NCI-H2171 (cell line): Measurements from ENCODE around the gene SELENBP1.
"Not testable (repeated sequence)": the region's sequence is repeated elsewhere in the genome, so short reads cannot be mapped to it uniquely, and the experiment has no call there.

Experiments
- DNase-seq: peaks from one replicate; lab custom pipeline; 2025; lab: John Stamatoyannopoulos, UW

The SELENBP1 gene

GRCh38 chr1:151377150-151377884 is 4.8 kb upstream of the SELENBP1 start:
- no peak for DNase-seq

- DNase-seq = no peak
These were observed 691 bp upstream of the SELENBP1 start for GRCh38 chr1:151373196-151373595.

- DNase-seq = peak; percentile 41
These were observed 991 bp downstream of the SELENBP1 start for GRCh38 chr1:151371370-151372057.

- DNase-seq = no peak
These were observed 2.1 kb downstream of the SELENBP1 start for GRCh38 chr1:151370211-151370911.

GRCh38 chr1:151369621-151370048 is 2.9 kb downstream of the SELENBP1 start:
- DNase-seq = no peak

GRCh38 chr1:151369302-151369610 is 3.2 kb downstream of the SELENBP1 start:
- no peak for DNase-seq

- no peak for DNase-seq
These were observed 3.9 kb downstream of the SELENBP1 start for GRCh38 chr1:151368393-151369301.

- DNase-seq = no peak
These were observed 4.7 kb downstream of the SELENBP1 start for GRCh38 chr1:151367658-151368392.

- no peak for DNase-seq
These were observed 7.5 kb downstream of the SELENBP1 start for GRCh38 chr1:151364996-151365395.

- no peak for DNase-seq
These were observed 10.0 kb downstream of the SELENBP1 start for GRCh38 chr1:151362308-151363155.

GRCh38 chr1:151361883-151362282 is 10.6 kb downstream of the SELENBP1 start:
- DNase-seq = no peak

- DNase-seq = no peak
These were observed 15.8 kb downstream of the SELENBP1 start for GRCh38 chr1:151356696-151357095.

- DNase-seq = no peak
These were observed 20.3 kb downstream of the SELENBP1 start for GRCh38 chr1:151352021-151352718.

- not testable (repeated sequence) for DNase-seq
These were observed 22.2 kb downstream of the SELENBP1 start for GRCh38 chr1:151350323-151350722.

GRCh38 chr1:151347523-151348246 is 24.8 kb downstream of the SELENBP1 start:
- DNase-seq = no peak

GRCh38 chr1:151346769-151347522 is 25.6 kb downstream of the SELENBP1 start, which contains the start of gene RFX5:
Gene RFX5, minus strand, starts transcription at chr1:151347252. Its CDS starts 932 bp downstream, at chr1:151346320.
- DNase-seq = peak; percentile 86

- no peak for DNase-seq
These were observed 26.3 kb downstream of the SELENBP1 start for GRCh38 chr1:151346082-151346768.

GRCh38 chr1:151344291-151344690 is 28.2 kb downstream of the SELENBP1 start:
- DNase-seq = no peak
